HL-60 (cell line): Measurements from ENCODE around the gene PPP1R12B.

ENCODE experiments used
- GABPA ChIP-seq: IDR thresholded peaks from 2 replicates; pipeline ENCODE4 v1.6.1; 2012; ENCODE audit warnings: low read depth
- POLR2AphosphoS5 ChIP-seq: IDR thresholded peaks from 2 replicates; pipeline ENCODE4 v1.6.1; 2012; ENCODE audit warnings: low read depth
- SPI1 ChIP-seq: IDR thresholded peaks from 2 replicates; pipeline ENCODE4 v1.6.1; 2012; ENCODE audit warnings: low read depth, mild to moderate bottlenecking, borderline replicate concordance
- TF ChIP-seq, protein P1 (sequence below): IDR thresholded peaks from 2 replicates; pipeline ENCODE4 v1.6.1; 2012; ENCODE audit warnings: low read depth; ENCODE audit not compliant: insufficient replicate concordance
- TF ChIP-seq, protein P2 (sequence below): IDR thresholded peaks from one replicate; pipeline ENCODE4 v1.5.1; 2011; ENCODE audit warnings: low read length, control low read depth, inconsistent platforms; ENCODE audit not compliant: insufficient read depth

DNA sequence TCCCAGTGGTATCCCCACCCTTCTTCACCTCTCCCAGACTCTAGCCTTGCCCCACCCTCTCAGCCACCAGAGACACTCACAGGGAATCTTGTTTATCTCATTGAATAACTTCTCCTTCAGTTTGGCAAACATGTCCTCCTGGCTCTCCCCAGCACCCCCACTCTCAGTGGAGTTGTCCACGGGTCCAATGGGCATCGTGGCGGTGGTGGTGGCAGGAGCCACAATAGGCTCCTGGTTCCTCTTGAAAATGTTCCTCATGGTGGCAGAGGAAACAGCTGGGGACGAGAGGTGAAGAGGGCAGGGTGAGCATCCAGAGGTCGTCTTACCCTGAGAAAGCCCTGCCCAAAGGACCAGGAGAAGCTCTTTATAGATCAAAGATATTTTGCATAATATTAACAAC lies 257.0 kb downstream of the PPP1R12B start:
- TF ChIP-seq SPI1 (no peak), POLR2AphosphoS5 (no peak), GABPA (no peak)
- TF ChIP-seq, protein P1, sequence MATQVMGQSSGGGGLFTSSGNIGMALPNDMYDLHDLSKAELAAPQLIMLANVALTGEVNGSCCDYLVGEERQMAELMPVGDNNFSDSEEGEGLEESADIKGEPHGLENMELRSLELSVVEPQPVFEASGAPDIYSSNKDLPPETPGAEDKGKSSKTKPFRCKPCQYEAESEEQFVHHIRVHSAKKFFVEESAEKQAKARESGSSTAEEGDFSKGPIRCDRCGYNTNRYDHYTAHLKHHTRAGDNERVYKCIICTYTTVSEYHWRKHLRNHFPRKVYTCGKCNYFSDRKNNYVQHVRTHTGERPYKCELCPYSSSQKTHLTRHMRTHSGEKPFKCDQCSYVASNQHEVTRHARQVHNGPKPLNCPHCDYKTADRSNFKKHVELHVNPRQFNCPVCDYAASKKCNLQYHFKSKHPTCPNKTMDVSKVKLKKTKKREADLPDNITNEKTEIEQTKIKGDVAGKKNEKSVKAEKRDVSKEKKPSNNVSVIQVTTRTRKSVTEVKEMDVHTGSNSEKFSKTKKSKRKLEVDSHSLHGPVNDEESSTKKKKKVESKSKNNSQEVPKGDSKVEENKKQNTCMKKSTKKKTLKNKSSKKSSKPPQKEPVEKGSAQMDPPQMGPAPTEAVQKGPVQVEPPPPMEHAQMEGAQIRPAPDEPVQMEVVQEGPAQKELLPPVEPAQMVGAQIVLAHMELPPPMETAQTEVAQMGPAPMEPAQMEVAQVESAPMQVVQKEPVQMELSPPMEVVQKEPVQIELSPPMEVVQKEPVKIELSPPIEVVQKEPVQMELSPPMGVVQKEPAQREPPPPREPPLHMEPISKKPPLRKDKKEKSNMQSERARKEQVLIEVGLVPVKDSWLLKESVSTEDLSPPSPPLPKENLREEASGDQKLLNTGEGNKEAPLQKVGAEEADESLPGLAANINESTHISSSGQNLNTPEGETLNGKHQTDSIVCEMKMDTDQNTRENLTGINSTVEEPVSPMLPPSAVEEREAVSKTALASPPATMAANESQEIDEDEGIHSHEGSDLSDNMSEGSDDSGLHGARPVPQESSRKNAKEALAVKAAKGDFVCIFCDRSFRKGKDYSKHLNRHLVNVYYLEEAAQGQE = no peak
- TF ChIP-seq, protein P2, sequence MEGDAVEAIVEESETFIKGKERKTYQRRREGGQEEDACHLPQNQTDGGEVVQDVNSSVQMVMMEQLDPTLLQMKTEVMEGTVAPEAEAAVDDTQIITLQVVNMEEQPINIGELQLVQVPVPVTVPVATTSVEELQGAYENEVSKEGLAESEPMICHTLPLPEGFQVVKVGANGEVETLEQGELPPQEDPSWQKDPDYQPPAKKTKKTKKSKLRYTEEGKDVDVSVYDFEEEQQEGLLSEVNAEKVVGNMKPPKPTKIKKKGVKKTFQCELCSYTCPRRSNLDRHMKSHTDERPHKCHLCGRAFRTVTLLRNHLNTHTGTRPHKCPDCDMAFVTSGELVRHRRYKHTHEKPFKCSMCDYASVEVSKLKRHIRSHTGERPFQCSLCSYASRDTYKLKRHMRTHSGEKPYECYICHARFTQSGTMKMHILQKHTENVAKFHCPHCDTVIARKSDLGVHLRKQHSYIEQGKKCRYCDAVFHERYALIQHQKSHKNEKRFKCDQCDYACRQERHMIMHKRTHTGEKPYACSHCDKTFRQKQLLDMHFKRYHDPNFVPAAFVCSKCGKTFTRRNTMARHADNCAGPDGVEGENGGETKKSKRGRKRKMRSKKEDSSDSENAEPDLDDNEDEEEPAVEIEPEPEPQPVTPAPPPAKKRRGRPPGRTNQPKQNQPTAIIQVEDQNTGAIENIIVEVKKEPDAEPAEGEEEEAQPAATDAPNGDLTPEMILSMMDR = no peak
